ENCODE measurements around the gene ATG10. TPM values are rescaled to one million over a fixed set of nuclear protein-coding genes. Genes with fewer than 3 reads are reported as not detected.

ATG10 gene
- total RNA-seq, 1 experiment from 2014 or later: 12.2 TPM

DNA sequence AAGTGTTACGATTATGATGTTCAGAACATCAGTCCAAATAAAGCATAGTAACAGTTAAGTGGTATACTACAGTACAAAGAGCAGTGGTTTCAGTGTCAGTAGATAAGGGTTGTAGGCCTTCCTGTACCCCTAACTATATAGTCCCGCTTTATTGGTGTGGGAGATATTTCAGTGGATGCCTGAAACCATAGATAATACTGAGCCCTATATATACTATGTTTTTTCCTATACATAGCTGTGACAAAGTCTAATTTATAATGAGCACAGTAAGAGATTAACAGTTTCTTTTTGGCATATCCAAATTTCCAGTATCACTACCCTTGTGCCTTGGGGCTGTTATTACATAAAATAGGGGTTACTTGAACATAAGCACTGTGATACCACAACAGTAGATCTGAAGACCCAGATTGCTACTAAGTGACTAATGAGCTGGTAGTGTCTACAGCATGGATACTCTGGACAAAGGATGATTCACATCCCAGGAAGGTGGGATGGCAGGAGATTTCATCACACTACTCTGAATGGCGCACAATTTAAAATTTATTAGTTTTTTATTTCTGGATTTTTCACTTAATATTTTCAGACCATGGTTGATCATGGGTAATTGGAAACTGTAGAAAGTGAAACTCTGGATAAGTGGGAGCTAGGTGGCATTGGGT lies 187.1 kb downstream of the ATG10 start:
- no peak overlapping the region for H3K4me3 Mint-ChIP-seq
- H3K4me1 Mint-ChIP-seq: peaks cover 12% of the 10 kb centered on the region
- ChIA-PET POLR2A (no interaction called here), CTCF (interaction anchor here (0.9 kb wide), 1 partner anchor 16 kb away, joined by 3 read pairs; no protein-coding TSS in a partner anchor)
- H3K36me3 Mint-ChIP-seq: no peaks in the 10 kb centered on the region
- no peaks in the 10 kb centered on the region for H3K9me3 Mint-ChIP-seq
- H3K27me3 Mint-ChIP-seq (ENCODE audit: low read depth): no peaks in the 10 kb centered on the region
- no peak overlapping the region for H3K27ac Mint-ChIP-seq
- ATAC-seq: no peak
- no peak for TF ChIP-seq ZNF281 (CRISPR knock-in tag; IDR thresholded peaks at IDR 0.05)
- TF ChIP-seq ARID4B (CRISPR knock-in tag; IDR thresholded peaks at IDR 0.05; ENCODE audit: borderline replicate concordance): no peak
- TF ChIP-seq, protein P1, sequence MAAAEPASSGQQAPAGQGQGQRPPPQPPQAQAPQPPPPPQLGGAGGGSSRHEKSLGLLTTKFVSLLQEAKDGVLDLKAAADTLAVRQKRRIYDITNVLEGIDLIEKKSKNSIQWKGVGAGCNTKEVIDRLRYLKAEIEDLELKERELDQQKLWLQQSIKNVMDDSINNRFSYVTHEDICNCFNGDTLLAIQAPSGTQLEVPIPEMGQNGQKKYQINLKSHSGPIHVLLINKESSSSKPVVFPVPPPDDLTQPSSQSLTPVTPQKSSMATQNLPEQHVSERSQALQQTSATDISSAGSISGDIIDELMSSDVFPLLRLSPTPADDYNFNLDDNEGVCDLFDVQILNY (CRISPR knock-in tag; IDR thresholded peaks at IDR 0.05): no peak
- no peak for TF ChIP-seq ESRRA (CRISPR knock-in tag; IDR thresholded peaks at IDR 0.05; ENCODE audit: borderline replicate concordance)
- DNase-seq (ENCODE audit: low spot score): no peak

- DNase-seq (ENCODE audit: low spot score): no peak
- CTCF ChIA-PET: no interaction called here
- TF ChIP-seq NR3C1 (CRISPR knock-in tag; conservative IDR thresholded peaks at IDR 0.05; ENCODE audit: low read depth): no peak
These were observed 189.1 kb downstream of the ATG10 start for GRCh38 chr5:82160948-82161347.

GRCh38 chr5:82162573-82162972 lies 190.8 kb downstream of the ATG10 start:
- Mint-ChIP-seq H3K36me3 (no peaks in the 10 kb centered on the region), H3K4me3 (no peak overlapping the region), H3K9me3 (no peaks in the 10 kb centered on the region), H3K27ac (no peak overlapping the region), H3K4me1 (peaks cover 28% of the 10 kb centered on the region), H3K27me3 (ENCODE audit: low read depth) (no peaks in the 10 kb centered on the region)
- ChIA-PET POLR2A (no interaction called here), CTCF (no interaction called here)
- DNase-seq (ENCODE audit: low spot score) (no peak), ATAC-seq (no peak)
- no peak for TF ChIP-seq STAT6 (CRISPR knock-in tag; conservative IDR thresholded peaks at IDR 0.05; ENCODE audit: low read depth)
- TF ChIP-seq, protein P1 (CRISPR knock-in tag; IDR thresholded peaks at IDR 0.05): no peak
- TF ChIP-seq SP1 (CRISPR knock-in tag; conservative IDR thresholded peaks at IDR 0.05): no peak
- TF ChIP-seq ZNF263 (CRISPR knock-in tag; IDR thresholded peaks at IDR 0.05; ENCODE audit: low read depth): no peak
- TF ChIP-seq, protein P2, sequence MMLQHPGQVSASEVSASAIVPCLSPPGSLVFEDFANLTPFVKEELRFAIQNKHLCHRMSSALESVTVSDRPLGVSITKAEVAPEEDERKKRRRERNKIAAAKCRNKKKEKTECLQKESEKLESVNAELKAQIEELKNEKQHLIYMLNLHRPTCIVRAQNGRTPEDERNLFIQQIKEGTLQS (CRISPR knock-in tag; conservative IDR thresholded peaks at IDR 0.05): no peak
- TF ChIP-seq AFF4 (CRISPR knock-in tag; IDR thresholded peaks at IDR 0.05; ENCODE audit: borderline replicate concordance): no peak
- TF ChIP-seq RORB (CRISPR knock-in tag; IDR thresholded peaks at IDR 0.05): no peak
- TF ChIP-seq ZBTB21 (CRISPR knock-in tag; IDR thresholded peaks at IDR 0.05; ENCODE audit: borderline replicate concordance): no peak
- TF ChIP-seq FOXK1 (CRISPR knock-in tag; IDR thresholded peaks at IDR 0.05): no peak
- no peak for TF ChIP-seq FOXJ3 (CRISPR knock-in tag; IDR thresholded peaks at IDR 0.05; ENCODE audit: borderline replicate concordance)

More at GRCh38 chr5:82160948-82161347, 189.1 kb downstream of the ATG10 start:
- H3K4me3 Mint-ChIP-seq: no peak overlapping the region
- ATAC-seq: no peak
- H3K27me3 Mint-ChIP-seq (ENCODE audit: low read depth): no peaks in the 10 kb centered on the region
- POLR2A ChIA-PET: no interaction called here
- no peaks in the 10 kb centered on the region for H3K9me3 Mint-ChIP-seq
- no peaks in the 10 kb centered on the region for H3K36me3 Mint-ChIP-seq
- peaks cover 27% of the 10 kb centered on the region for H3K4me1 Mint-ChIP-seq
- no peak overlapping the region for H3K27ac Mint-ChIP-seq

All from WTC11 (cell line).